ENCODE data around the gene VAT1L.

The VAT1L gene

DNA sequence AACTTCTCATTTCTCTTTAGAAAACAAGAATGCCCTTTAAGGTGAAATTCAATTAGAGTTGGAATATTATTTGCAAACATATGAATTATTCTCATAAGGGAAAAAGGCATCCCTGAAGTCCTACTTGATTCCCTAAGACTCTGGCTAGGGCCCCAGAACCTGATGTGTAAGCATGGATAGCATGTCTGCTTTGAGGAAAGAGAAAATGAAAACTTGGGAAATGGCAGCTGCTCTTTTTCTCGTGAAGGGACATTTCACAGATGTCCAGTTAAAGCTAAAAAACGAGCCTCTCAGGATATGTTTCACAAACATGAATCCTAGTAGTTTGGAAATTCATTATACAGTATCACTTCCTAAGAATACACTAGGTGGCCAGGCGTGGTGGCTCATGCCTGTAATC is 121.7 kb downstream of the VAT1L start:
- no peak for DNase-seq (ENCODE audit: extremely low read depth, low read depth)

DNA sequence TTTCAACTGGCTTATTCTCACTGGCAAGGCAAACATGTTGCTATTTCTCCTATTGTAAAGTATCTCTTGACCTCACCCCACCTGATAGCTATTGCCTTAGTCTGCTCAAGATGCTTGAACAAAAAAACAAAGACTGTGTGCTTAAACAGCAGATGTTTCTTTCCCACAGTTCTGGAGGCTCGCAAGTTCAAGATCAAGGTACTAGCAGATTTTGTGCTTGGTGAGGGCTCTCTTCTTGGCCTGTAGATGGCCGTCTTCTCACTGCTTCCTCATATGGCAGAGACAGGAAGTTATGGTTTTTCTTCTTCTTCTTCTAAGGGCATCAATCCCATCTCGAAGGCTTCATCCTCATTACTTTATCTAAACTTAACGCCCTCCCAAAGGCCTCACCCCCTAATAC is 124.3 kb downstream of the VAT1L start:
- no peak for DNase-seq (ENCODE audit: extremely low read depth, low read depth)
- TF ChIP-seq, protein P1, sequence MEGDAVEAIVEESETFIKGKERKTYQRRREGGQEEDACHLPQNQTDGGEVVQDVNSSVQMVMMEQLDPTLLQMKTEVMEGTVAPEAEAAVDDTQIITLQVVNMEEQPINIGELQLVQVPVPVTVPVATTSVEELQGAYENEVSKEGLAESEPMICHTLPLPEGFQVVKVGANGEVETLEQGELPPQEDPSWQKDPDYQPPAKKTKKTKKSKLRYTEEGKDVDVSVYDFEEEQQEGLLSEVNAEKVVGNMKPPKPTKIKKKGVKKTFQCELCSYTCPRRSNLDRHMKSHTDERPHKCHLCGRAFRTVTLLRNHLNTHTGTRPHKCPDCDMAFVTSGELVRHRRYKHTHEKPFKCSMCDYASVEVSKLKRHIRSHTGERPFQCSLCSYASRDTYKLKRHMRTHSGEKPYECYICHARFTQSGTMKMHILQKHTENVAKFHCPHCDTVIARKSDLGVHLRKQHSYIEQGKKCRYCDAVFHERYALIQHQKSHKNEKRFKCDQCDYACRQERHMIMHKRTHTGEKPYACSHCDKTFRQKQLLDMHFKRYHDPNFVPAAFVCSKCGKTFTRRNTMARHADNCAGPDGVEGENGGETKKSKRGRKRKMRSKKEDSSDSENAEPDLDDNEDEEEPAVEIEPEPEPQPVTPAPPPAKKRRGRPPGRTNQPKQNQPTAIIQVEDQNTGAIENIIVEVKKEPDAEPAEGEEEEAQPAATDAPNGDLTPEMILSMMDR (IDR thresholded peaks at IDR 0.05; ENCODE audit: low read depth, low read length): no peak

More for the DNA sequence above, 121.7 kb downstream of the VAT1L start:
- TF ChIP-seq, protein P1 (IDR thresholded peaks at IDR 0.05; ENCODE audit: low read depth, low read length): no peak

DNA sequence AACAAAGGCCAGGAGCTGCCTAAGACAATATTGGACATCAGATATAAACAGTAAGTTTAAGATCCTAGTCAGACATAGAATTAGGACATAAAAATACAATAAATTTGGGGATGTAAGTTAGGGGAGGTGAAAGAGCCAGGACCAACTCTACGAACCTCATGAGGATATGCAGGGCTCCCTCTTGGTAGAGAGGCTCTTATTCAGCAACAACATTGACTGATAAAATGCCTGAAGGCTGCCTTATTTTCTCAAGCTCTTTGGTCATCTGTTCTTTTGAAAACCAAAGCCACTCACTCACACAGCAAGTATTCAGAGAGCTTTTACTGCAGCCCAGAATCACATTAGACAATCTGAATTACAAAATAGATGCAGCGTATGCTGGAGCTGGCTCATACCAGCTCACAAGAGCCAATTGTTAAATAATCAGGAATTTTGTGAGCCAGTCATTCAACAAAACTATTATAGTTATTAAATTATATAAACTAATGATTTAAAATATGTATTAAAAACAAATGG is 125.4 kb downstream of the VAT1L start:
- TF ChIP-seq, protein P1 (IDR thresholded peaks at IDR 0.05; ENCODE audit: low read depth, low read length): no peak
- DNase-seq (ENCODE audit: extremely low read depth, low read depth): no peak

DNA sequence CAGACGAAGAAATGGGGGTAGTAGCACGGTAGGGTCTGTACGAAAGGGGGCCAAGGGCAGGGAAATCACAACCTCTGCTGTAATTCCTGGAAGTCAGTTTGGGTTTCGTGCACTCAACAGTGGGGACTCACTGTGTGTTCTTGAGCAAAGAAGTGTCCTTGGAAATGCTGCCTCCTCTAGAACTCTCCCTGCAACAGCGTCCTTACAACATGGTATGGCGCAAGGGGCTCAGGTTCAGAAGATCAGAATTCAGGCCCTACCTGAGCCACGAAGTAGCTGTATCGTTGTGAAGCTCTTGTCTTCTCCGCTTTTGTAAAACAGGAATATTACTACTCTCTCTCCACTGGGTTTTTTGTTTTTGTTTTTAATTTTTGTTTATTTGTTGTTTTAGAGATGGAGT is 127.7 kb downstream of the VAT1L start:
- TF ChIP-seq, protein P1 (IDR thresholded peaks at IDR 0.05; ENCODE audit: low read depth, low read length): no peak
- no peak for DNase-seq (ENCODE audit: extremely low read depth, low read depth)

DNA sequence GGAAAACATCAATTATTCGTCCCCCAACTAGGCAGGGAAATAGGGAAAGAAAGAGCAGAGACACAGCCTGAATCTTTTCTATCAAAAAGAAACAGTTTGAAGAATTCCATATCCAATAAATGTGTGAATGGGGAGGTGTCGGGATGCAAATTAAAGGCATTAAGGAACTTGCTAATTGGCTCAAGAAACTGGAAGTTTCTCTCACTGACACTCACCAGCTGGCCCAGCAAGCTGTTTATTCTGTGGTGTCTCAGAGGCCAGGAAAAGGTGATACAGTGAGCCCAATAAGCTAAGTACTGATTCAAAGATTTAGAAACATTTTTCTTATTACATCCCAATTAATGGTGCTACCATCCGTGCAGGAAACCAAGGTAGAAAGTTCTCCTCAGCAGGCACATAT is 129.6 kb downstream of the VAT1L start:
- TF ChIP-seq, protein P1 (IDR thresholded peaks at IDR 0.05; ENCODE audit: low read depth, low read length): no peak

DNA sequence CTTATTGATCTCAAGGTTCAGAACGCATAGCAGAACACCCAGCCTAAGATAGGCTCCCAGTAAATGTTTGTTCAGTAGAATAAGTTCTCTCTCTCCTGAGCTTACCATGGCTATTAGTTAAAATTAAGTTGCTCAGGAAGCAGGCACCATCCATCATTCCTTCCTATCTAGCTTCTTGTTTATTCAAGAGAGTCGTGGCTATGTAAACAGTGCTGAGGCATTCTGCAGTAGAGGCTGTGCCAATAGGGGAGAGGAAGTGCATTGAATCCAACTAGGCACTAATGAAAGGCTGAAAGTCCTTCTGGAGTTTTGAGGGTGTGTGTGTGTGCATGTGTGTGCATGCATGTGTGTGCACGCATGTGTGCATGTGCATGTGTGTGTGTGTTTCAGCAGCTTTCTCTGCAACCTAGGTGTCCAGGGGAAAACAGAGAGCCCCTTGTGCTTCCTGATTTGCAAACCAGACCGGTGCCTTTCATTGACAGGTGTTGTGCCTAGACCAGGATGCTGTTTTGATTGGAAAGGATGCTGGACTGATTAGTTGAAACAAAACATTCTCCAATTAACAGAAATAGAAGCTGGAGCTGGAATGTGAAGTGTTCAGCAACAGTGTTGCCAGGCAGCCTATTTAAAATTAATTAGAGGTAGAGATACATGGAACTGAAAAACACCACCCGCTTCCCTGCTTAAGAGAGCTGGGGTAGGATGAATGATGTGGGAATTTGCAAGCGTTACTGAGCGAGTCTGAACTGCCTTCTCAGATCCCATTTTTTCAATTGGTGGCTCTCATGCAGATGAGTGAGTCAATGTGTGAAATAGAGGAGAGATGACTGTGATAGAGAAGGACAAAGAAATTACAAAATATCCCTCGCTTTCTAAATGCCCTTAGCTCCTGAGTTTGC is 130.7 kb downstream of the VAT1L start:
- no peak for DNase-seq (ENCODE audit: extremely low read depth, low read depth)
- TF ChIP-seq, protein P1 (IDR thresholded peaks at IDR 0.05; ENCODE audit: low read depth, low read length): no peak

More for the DNA sequence above, 129.6 kb downstream of the VAT1L start:
- DNase-seq (ENCODE audit: extremely low read depth, low read depth): no peak

DNA sequence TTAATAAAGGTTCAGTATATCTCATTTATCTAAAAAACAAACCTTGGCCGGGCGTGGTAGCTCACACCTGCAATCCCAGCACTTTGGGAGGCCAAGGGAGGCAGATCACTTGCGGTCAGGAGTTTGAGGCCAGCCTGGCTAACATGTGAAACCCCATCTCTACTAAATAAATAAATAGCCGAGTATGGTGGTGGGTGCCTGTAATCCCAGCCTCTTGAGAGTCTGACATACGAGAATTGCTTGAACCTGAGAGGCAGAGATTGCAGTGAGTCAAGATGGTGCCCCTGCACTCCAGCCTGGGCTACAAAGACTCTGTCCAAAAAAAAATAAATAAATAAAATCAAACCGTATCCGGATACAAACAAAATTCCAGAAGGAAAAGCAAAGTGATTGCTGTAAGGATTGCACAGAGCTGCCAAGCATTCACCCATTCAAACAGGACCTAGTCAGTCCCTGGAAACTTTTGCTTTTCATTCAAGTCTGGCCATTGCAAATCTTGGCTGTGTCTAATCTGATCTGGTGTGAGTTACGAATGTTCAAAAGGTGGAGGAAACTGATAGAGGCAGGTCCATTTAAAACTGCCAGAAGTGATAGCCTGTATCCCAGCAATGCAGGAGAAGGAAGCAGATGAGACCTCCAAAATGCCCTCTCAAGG is 131.5 kb downstream of the VAT1L start:
- no peak for DNase-seq (ENCODE audit: extremely low read depth, low read depth)
- TF ChIP-seq, protein P1 (IDR thresholded peaks at IDR 0.05; ENCODE audit: low read depth, low read length): no peak

Measured in AG09319 (cell line).